Stimulated activated CD4-positive, alpha-beta T cell treated with anti-CD3 and anti-CD28 coated beads, TNF-alpha, amount 100 ng/mL, for 4 hours (primary cell): Measurements from ENCODE around the gene FOXL3.

Experiments used
- DNase-seq, 3 experiments: peaks; one replicate each; pipeline ENCODE4 v3.0.0-alpha.2; 2020; ENCODE audit warnings: low read depth in 3 of 3

FOXL3 gene

GRCh38 chr7:302054-302992 is 12.4 kb downstream of the FOXL3 start:
- no peak for DNase-seq

- DNase-seq: no peak
Observed at GRCh38 chr7:303425-303824, 13.5 kb downstream of the FOXL3 start.

GRCh38 chr7:303884-304573 is 14.1 kb downstream of the FOXL3 start:
- no peak for DNase-seq

- DNase-seq: no peak
Observed at GRCh38 chr7:304574-305409, 14.8 kb downstream of the FOXL3 start.

GRCh38 chr7:305410-306151 is 15.6 kb downstream of the FOXL3 start:
- DNase-seq: no peak

DNA sequence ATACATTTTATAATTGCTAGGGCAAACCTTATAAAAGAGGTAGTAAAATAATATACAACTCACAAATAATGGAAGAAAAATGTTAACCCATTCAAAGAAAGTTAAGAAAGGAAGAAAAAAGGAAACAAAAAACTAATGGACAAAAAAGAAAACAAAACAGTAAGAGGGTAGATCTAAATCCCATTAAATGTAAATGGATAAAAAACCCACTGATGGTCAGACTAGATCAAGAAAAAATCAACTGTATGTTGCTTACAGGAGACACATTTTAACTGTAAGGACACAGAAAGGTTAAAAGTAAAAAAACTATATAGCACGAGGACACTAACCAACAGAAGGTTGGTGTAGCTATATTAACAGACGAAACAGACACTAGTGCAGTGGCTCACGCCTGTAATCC is 18.0 kb downstream of the FOXL3 start:
- DNase-seq: no peak

DNA sequence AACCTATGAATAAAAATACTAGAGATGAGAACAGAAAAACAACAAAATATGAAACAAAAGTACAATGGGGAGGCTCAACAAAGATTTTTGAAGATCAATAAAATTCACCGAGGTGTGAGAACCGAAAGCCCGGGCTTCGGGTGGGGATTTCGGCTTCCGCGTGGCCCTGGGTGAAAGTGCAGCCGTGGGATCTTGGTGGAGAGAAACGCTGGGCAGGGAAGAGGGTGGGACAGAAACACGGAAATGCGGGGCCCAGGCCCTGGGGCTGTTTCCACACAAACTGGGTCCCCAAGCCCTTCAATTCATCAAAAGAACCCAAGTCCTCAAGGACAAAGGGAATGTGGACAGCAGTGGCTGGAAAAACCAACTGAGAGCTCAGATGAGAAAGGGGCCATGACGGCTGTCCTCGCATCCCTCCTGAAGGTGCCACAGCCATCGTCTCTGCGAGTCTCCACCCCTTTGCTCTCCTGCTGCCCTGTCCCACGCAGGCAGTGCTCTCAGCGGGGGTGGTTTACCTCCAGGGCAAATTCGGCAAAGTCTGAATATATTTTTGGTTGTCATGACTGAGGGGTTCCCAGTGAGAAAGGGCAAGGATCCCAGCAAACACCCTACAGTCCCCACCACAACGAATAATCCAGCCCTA is 19.7 kb downstream of the FOXL3 start:
- no peak for DNase-seq

- no peak for DNase-seq
Observed at GRCh38 chr7:311131-311680, 21.2 kb downstream of the FOXL3 start.

GRCh38 chr7:311796-312195 is 21.8 kb downstream of the FOXL3 start:
- no peak for DNase-seq

GRCh38 chr7:312424-312823 is 22.5 kb downstream of the FOXL3 start:
- no peak for DNase-seq

DNA sequence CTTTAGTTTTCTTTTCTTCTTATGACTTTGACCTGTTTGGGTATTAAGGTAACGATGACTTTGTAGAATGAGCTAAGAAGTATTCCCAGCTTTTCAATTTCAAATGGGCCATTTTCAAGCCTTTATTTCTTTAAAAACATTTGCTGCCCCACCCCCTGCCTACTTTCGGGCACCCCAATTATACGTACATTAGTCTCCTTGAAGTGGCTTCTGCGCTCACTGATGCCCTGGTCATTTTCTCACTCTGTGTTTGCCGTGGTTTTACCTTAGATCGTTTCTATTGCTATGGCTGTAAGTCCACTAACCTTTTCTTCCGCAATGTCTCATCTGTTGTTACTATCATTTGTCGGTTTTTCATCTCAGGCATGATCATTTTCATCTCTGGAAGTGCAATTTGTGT is 24.9 kb downstream of the FOXL3 start:
- DNase-seq: no peak

DNA sequence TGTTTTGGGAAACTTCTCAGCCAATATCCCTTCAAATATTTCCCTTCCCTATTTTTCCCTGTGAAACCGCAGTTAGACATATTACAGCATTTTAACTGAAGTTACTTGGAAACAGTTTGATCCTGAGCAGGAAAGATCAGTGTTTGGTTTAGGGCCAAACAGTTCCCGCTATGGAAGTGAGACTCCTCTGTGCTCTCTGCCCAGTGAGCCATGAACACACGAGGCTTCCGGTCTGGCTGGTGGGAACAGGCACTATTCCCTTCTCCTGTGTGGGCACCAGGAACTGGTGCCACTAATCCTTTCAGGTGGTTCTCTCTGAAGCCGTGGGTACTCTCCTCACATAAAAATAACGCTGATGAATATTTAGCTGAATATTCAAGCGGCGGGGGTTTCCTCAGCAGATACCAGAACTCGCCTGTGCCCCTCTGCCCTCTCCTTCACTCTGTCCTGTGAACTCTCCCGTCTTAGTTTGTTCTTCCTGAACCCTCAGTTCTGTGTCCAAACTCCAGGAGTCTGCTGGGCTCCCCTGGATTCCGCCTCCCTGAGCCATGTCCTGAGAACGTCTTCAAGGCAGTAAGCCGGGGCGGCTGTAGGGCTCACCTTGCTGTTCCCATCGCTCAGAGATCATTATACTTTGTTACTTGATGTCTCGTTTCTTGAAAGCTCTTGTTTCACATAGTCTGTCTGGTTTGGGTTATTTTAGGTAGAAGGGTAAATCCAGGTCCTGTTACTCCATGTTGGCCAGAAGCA is 25.7 kb downstream of the FOXL3 start:
- DNase-seq: no peak

DNA sequence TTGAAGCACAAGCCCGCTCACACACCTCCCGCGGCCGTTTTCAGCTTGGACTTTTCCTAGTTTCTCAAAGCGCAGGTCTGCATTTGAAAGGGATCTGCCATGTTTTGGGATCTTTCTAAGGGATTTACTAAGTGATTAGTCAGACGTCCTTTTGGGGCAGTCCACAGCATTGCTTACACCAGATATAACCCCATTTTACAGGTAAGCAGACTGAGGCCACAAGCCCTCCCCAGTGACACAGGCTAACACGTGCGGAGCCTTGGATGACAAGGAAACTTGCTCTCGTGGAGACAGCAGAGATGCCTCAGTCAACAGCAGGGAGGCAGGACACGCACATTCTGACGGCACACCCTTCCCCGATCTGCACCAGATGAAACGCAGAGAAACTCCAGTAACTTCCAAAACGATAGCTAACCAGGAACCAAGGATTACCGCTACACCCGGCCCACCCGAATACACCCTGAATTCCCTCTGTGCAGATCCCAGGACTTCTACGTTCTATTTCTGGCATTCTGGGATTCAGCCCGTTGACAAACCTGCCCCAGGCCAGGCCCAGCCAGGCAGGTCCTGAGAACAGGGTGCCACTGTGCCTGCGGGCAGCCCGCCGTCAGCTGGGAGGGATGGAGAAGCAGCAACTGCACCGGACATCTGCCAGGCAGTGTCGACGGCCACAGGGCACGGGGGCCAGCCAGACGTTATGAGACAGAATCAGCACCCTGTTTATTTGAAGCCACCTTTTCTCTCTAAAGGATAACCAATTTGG is 27.9 kb downstream of the FOXL3 start:
- DNase-seq: no peak

DNA sequence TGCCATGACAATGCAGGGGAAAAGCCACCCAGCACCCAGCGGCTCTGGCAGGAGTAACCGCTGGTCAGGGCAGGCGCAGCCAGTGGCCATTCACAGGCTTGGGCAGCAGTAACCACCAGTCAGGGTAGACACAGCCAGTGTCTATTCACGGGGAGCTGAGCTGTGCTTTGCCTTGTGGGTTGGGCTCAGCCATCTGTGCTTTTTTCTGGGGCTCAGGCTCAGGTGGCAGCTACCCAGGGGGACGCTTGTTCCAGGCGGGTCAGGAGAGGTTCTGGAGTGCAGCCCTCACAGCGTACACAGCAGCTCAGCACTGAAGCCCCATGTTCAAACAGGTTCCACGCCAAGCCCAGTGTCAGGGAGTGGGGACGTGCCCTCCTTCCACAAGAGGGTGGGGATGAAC is 28.5 kb downstream of the FOXL3 start:
- no peak for DNase-seq

DNA sequence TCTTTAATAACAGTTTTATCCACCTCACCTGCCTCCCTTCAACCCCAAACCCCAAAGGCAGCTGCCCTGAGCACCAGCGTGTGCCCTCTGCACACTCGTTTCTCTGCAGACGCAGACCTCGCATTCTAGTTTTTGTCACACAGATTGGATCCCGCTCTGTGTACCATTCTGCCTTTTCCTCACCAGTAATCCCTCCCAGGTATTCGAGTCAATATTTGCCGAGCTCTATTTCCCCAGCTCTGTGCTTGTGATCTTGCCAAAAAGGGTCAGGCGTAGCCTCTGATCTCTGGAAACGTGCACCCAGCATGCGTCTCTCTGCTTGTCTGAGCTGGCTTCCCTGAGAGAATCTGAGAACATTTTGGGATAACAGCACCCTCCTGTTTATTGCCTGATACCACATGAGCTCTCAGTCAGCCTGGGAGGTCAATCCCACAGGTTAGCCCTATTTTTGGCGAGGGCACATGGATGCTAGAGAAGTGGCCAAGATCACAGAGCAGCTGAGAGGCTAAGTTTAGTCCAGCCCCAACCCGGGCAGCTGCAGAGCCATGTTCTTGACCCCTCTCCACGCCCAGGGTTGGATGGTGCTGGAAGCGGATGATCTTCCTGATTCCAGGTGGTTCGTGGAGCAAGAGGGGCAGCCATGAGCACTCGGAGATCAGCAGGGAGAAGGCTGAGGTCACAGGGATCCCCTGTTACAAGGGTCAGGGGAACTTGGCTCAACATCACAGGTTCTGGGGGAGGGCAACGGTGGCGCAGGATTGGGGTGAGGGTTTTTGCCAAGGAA is 29.1 kb downstream of the FOXL3 start:
- DNase-seq: no peak

DNA sequence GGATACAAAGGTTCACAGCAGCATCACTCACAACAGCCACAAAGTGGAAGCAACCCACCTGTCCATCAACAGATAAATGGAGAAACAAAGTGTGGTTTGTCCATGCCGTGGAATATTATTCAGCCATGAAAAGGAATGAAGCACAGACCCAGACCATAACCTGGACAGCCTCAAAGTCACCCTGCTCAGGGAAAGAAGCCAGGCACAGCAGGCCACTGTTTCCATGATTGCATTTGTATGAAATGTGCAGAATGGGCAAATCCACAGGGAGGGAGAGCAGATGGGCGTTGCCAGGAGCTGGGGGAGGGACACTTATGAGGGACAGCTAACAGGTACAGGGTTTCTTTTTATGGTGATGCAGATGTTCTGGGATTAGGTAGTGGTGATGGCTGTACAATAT is 30.3 kb downstream of the FOXL3 start:
- DNase-seq: no peak

- DNase-seq: peak; percentile 76 to 84 (median 79)
Observed at GRCh38 chr7:322111-322671, 32.2 kb downstream of the FOXL3 start.

DNA sequence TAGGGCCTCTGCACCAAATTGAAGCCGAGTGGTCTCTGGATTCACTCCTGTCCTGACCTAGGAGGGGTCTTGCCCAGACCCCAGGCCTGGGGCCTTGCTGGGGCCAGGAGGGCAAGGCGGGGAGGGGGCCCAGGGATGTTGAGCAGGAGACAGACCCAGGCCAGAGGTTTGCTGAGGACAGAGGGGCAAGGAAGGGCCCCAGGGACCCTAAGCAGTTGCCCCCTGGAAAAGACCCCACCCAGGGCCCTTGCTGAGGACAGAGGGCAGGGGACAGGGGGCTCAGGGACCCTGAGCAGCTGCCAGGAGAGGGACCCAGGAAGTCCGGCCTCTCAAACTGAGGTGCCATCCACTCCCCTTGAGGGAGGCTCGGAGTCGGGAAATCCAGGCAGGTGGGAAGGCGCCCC is 32.7 kb downstream of the FOXL3 start:
- DNase-seq: no peak
